GM19351 (cell line): ENCODE measurements around the gene CCDC80.
"Not testable (repeated sequence)": the region's sequence is repeated elsewhere in the genome, so short reads cannot be mapped to it uniquely, and the experiment has no call there.

Experiments
- ATAC-seq: cut with Tn5 transposase; IDR thresholded peaks from one replicate; pipeline ENCODE4 v1.9.1; 2021; ENCODE audit warnings: mild to moderate bottlenecking, moderate library complexity; ENCODE audit not compliant: unreplicated experiment

Gene CCDC80

DNA sequence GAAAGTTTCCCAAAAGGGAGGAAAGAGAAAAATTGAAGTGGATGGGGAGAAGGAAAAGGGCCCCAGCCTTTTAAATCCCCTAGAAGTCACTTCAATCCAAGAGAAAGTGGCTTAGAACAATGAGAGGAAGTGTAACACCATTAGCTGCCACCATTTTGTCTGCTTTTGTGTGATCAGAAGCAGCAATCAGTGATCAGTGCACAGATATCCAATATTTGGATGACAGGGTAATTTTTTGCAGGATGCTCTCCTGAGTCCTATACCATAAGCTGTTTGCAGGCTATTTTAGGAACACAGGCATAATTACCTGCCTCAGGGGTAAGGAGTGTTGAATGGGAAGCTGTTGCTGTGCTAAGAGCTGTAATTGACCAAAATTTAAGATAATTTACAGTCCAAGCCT, 47.7 kb downstream of the CCDC80 start:
- no peak for ATAC-seq

DNA sequence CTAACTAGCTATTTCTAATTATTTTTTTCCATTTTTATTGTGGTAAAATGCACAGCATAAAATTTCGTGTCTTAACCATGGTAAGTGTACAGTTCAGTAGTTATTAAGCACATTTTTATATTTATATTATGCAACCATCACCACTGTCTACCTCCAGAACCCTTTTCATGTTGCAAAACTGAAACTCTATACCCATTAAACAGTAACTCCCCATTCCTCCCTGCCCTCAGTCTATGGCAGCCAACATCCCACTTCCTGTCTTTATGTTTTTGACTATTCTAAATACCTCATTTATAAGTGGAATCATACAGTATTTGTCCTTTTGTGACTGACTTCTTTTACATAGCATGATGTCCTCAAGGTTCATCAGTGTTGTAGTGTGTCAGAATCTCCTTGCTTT, 53.6 kb downstream of the CCDC80 start:
- ATAC-seq, result no peak

DNA sequence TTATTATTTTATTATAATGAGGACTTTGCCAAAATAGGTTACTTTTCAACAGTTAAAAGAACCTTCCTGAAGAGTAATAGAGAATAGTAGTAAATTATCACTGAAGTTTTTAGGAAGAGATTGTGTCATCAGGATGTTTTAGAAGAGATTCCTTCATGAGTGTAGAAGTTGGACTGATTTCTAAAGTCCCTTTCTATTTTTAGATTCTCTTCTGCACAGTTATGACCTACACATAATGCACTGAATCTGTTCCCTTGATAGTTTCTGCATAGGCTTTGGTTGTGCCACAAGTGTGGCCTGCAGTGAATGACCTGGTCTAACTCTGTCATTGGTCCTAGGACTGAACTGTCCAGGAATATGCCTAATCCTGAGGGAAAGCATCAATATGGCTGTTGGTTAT, 55.2 kb downstream of the CCDC80 start:
- no peak for ATAC-seq

DNA sequence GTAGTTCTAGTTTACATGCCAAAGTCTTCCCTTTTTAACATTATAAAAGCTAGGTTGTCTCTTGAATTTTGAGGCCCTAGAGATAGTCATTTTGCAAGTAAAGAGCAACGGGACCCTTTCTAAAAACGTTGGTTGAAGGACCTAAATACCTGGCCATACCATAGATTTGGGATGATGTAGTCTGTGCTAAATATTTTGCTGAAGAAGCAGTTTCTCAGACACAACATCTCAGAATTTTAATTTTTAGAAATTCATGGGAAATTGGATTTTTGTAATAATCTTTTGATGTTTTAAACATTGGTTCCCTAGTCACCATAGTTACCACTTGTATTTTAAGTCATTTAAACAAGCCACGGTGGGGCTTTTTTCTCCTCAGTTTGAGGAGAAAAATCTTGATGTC, 57.8 kb downstream of the CCDC80 start:
- no peak for ATAC-seq

DNA sequence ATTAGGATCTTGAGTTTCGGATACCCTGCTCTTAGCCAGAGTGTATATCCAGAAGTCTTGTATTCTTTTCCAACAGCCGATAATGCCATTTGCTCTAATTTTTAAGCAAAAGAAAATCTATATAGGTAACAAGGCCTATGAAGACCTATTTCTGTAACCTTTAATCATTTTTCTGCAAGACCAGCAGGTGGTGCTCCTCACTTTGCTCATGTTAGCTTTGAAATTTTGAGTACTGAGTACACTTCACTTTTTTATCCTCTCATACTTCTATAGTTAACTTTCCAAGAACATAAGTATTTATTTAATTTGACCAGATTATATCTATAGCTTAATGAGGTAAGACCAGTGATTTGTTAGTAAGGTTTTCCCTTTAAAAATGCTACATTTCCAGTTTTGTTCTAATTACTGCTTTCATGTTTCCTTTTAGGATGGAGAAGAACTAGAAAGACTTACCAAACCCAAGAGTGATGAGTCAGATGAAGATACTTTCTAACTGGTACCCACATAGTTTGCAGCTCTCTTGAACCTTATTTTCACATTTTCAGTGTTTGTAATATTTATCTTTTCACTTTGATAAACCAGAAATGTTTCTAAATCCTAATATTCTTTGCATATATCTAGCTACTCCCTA, 58.6 kb downstream of the CCDC80 start:
- ATAC-seq, result no peak

DNA sequence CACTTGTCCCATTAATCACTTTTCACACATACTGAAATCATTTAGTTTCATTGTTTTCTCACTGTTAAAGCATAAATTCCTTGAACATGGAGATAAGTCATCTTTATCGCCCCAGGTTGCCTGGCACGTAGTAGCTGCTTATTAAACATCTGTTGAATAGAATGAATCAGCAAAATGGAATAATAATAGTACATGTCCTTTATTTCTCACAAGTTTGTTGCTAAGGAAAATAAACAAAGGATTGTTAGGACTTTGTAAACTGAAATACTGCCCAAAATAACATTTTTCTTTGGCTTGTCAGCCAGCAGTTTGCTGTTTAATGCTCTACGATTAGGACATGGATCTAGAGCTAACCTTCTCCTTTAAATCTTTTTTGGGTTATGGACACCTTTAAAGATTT, 61.2 kb downstream of the CCDC80 start:
- no peak for ATAC-seq

DNA sequence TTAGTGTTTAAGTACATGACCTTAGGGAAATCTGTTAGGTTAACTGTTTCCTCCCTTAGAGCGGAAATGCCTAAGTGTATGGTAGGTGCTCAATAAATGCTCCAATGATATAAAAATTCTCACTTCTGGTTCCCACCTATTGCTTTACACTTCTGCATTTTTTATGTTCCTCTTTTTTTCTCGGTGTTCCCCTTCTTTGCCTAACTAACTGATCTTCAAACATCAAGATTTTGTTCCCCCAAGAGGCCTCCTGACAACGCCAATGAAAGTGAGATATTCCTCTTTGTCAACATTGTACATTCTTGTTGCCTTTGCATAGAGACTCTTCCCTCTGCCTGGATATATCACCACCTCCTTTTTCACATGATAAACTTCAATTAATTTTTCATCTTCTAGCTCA, 61.7 kb downstream of the CCDC80 start:
- ATAC-seq, result no peak

DNA sequence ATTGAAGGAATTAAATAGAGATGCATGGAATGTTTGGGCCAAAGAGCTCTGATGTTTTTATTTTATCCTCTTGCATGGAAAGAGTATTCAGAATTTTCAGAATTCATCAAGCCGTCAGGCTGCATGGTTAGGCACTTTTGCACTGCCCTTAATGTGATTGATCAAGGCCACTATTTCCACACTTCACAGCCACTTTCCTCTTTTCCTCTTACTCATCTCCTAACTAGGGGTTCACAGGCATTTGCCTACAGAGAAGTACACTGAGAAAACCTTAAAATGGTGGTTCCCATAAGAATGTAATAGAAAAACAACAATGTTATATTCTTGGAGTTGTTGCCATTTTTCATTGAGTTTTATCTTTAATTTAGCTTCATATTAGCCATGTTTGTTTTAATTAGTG, 68.2 kb downstream of the CCDC80 start:
- no peak for ATAC-seq

DNA sequence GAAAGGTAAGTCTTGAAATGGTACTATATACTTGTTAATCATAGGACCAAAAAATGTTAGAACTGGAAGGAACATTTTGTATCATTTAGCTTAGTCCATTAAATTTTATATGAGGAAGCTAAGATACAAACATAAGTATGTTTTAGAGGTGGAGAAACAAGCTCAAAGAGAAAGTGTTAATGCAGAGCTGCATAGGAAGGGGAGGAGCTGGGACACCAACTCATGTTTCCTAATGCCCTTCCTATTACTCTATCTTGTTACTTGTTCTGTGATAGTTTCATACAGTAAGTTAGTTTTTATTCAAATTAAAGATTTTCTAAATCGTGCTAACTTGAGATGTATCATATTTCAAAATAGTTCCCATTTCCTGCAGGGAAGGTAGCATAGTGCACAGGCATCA, 71.7 kb downstream of the CCDC80 start:
- ATAC-seq, result no peak

DNA sequence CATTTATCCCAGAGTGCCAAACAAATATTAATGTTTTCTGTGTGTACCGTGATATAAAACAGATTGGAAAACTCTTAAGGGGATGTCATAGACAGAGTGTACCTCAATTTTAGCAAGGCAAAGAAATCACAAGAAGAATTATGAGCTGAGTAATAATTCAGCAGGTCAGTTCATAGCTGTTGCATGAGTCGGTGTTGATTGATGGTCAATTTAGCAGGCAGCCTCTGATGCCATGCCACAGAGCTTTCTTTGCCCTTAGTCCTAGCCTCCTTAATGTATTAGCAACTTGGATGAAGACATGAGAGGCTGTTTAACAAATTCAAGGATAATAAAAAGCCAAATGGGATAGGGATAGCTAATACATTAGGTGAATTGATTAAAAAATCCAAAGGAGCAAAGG, 72.3 kb downstream of the CCDC80 start:
- ATAC-seq, result no peak

DNA sequence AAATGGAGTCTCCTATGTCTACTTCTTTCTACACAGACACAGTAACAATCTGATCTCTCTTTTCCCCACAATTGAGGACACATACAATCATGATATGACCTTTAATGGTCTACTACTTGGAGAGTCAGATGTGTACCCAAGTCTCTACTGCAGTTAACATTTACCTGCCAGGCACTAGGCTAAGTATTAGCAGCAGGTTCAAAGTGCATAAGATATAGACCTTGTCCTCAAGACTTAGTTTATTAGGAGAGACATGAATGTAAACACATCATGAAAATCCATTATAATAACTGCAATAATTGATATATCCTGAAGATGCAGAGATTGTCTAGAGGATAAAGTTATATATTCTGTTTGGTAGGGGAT, 76.0 kb downstream of the CCDC80 start:
- no peak for ATAC-seq

DNA sequence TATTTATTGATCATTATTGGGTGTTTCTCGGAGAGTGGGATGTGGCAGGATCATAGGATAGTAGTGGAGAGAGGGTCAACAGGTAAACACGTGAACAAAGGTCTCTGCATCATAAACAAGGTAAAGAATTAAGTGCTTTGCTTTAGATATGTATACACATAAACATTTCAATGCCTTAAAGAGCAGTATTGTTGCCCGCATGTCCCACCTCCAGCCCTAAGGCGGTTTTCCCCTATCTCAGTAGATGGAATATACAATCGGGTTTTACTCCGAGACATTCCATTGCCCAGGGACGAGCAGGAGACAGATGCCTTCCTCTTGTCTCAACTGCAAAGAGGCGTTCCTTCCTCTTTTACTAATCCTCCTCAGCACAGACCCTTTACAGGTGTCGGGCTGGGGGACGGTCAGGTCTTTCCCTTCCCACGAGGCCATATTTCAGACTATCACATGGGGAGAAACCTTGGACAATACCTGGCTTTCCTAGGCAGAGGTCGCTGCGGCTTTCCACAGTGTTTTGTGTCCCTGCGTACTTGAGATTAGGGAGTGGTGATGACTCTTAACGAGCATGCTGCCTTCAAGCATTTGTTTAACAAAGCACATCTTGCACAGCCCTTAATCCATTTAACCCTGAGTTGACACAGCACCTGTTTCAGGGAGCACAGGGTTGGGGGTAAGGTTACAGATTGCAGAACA, 76.5 kb downstream of the CCDC80 start:
- ATAC-seq, result not testable (repeated sequence)

DNA sequence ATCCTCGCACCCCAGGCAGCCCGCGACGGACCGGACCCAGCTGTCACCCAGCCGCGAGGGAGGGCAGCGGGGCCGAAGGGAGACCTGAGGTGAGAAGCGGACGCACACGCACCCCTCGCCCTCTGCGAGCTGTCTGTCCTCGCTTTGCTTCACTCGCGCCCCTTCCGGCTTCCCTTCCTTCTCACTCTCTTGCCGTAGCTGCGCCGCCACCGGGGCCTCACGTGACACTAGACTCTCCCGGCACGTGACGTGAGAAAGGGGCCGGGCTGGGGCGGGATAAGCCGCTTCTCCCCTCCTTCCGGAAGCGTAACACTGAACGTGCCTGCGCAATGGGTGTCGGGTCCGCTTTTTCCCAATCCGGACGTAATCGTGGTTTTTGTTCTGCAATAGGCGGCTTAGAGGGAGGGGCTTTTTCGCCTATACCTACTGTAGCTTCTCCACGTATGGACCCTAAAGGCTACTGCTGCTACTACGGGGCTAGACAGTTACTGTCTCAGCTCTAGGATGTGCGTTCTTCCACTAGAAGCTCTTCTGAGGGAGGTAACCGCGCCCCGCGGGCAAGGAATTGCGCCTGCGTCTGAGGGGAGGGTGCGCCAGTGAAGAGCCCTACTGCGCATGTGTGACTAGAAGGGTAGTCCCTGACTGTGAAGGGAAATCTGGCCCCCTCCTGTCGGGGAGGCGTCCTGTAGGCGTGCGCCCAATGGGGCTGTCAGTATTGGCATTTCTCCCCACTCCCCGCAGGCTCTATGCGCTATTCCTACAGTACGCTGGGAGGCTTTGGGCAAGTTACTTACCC, 79.0 kb downstream of the CCDC80 start, which contains the start of the genes ATG3 and SLC35A5:
ATG3 (minus strand) TSS at position 229 of the 796 bp plus-strand sequence. CDS start 434 bp downstream, outside the sequence.
SLC35A5 (plus strand) TSS at position 312 of the 796 bp plus-strand sequence. CDS start 1,359 bp downstream, outside the sequence.
- peak; percentile 74 for ATAC-seq

DNA sequence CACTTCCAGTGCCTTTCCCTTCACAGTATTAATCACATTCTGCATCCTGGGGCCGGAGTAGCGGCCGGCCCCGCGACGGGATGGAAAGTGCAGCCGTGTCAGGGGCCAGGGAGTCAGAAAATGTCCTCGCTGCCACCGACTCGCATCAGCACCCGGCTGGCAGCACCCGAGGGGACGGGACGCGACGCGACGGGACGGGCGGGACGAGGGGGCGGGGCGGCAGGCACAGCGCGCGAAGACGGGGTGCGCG, 79.5 kb downstream of the CCDC80 start:
- ATAC-seq, result peak; percentile 40

DNA sequence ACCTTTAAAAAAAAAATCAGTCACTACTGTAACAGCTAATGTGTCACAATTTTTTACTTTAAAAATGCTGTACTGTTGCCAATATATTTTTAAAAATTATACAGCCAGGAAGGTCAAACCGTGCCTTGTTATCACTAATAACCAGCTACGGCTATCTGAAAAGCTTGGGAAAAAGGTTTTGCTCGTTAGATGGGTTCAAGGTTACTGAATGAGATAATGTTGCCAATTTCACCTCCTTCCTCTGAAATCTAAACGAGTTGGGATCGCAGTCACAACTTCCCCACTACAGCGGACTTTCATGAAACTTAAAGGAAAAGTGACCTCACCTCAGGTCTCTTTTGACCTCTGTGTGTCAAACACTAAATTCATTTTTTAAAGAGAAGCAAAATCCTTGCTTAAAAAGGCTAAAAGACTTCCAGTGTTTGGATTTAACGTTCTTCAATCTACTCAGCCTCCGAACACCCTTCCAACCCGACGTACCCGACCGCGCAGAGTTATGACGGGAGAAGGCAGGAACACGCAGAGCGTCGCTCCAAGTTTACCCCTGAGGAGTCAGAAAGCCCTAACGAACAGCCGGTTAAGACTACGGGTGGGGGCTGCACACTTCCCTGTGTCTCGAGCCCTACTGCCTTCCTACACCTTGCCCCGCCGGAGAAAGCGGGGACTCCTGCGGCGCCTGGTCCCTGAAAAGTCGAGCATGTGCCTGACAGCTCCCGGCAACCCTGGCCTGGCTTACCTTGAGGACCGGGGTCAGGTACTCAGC, 80.0 kb downstream of the CCDC80 start:
- ATAC-seq, result peak; percentile 33

DNA sequence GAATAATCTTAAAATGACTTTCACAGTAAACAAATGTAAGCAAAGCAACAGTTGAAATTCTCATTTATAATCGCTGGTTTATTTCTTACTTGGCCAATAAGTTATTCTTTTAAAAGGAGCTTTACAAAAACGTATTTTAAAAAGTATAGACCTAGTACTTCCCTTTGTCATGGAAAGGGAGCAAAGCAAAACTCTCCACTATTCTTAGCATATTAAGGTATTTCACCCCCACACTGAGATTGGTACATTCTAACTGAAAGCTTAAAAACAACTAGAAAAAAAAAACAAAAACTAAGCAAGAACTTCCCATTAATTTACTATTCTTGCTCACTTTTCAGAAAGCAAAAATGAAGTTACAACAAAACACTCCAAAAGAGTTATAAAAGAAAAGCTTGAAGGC, 80.6 kb downstream of the CCDC80 start:
- ATAC-seq, result no peak

DNA sequence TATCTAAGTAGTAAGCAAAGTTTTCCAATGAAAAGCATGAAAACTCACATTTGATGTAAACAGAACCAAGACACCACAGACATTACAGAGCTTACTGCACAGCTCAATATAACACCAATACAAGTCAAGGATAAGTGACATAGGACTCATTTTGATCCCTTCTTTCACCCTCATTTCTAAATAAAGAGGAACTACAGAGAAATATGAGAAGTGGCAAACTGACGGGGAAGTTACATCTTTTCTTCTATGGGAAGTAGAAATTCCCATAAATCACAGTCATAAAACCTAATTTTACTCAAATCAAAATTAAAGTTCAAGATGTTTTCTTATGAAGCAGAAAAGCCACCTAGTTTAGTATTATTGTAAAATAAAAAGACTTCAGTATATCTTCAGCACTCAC, 83.0 kb downstream of the CCDC80 start:
- no peak for ATAC-seq

DNA sequence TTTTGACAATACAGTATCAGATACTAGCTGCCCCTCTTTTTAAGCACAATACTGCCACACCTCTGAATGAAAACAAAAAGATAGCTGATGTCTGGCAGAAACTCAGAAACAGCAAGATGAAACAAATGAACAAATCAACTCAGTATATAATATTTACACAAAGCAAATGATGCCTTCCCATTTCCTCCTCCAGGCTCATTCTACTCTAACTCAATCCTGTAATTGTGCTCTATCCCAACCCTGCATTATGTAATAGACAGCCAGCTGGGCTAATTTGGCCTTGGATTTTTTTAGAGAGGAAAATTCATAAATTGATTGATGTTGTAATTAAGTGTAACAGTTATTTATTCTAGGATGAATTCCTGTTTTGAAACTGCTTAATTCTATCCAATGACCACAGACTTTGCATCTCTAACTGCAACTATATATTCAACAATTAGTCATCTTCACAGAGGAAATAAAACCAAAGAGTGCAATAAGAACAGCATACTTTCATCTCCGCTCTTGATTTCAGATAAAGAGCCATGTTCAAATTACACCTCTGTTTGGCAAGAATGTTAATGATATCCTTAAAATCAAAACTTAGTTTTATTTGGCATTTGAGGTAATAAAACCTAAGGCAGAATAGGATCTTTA, 85.3 kb downstream of the CCDC80 start:
- no peak for ATAC-seq

DNA sequence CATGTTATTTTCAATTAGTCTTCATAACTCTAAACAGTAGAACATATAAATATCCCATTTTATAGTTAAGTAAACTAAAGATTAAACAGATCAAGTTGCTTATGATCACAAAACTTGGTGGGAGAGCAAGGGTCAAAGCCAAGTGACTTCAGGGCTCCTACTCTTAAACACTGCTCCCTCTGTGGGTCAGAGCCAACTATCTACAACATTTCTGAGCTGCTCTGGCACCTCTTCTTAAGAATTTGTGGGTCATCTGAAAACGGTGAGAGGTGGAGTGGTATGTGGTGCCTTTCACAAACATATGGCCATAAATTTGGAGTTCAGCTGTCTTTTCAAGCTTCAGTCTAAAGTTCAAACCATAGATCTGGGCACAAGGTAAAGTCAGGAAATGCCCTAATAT, 90.1 kb downstream of the CCDC80 start:
- no peak for ATAC-seq
